Fibroblast of skin of abdomen (primary cell): ENCODE data around the gene ZYG11A.
A peak's percentile ranks its signal among the peaks of the same experiment; 100 is the strongest.

Experiments used
- DNase-seq: peaks from one replicate; pipeline ENCODE4 v3.0.0-alpha.2; 2013

The ZYG11A gene

GRCh38 chr1:52877554-52877953, 35.0 kb downstream of the ZYG11A start:
- DNase-seq, result no peak

- no peak for DNase-seq
Measured at GRCh38 chr1:52880206-52880605, 37.6 kb downstream of the ZYG11A start.

- DNase-seq, result no peak
Measured at GRCh38 chr1:52887483-52887882, 44.9 kb downstream of the ZYG11A start.

- no peak for DNase-seq
Measured at GRCh38 chr1:52892424-52893215, 50.1 kb downstream of the ZYG11A start.

GRCh38 chr1:52899445-52899894, 56.9 kb downstream of the ZYG11A start:
- no peak for DNase-seq

- no peak for DNase-seq
Measured at GRCh38 chr1:52900402-52900801, 57.8 kb downstream of the ZYG11A start.

GRCh38 chr1:52901384-52901783, 58.8 kb downstream of the ZYG11A start:
- DNase-seq, result no peak

- DNase-seq, result no peak
Measured at GRCh38 chr1:52904208-52904926, 61.8 kb downstream of the ZYG11A start.

GRCh38 chr1:52904927-52905698, 62.6 kb downstream of the ZYG11A start:
- peak; percentile 23 for DNase-seq

- DNase-seq, result no peak
Measured at GRCh38 chr1:52906135-52906603, 63.6 kb downstream of the ZYG11A start.

GRCh38 chr1:52907068-52907811, 64.7 kb downstream of the ZYG11A start:
- no peak for DNase-seq

GRCh38 chr1:52907812-52908153, 65.2 kb downstream of the ZYG11A start:
- no peak for DNase-seq

- no peak for DNase-seq
Measured at GRCh38 chr1:52911541-52911940, 69.0 kb downstream of the ZYG11A start.

GRCh38 chr1:52913014-52913413, 70.5 kb downstream of the ZYG11A start:
- DNase-seq, result no peak

GRCh38 chr1:52913537-52913936, 71.0 kb downstream of the ZYG11A start:
- DNase-seq, result no peak

GRCh38 chr1:52914463-52914862, 71.9 kb downstream of the ZYG11A start:
- DNase-seq, result no peak

GRCh38 chr1:52915211-52915854, 72.8 kb downstream of the ZYG11A start:
- no peak for DNase-seq

- DNase-seq, result no peak
Measured at GRCh38 chr1:52915855-52916220, 73.3 kb downstream of the ZYG11A start.

GRCh38 chr1:52916241-52916975, 73.8 kb downstream of the ZYG11A start:
- DNase-seq, result no peak

- no peak for DNase-seq
Measured at GRCh38 chr1:52917156-52917555, 74.6 kb downstream of the ZYG11A start.

GRCh38 chr1:52917581-52917980, 75.0 kb downstream of the ZYG11A start:
- DNase-seq, result no peak
